ENCODE results near the gene BCL11B.
A peak's percentile ranks its signal among the peaks of the same experiment; 100 is the strongest.

Gene BCL11B

DNA sequence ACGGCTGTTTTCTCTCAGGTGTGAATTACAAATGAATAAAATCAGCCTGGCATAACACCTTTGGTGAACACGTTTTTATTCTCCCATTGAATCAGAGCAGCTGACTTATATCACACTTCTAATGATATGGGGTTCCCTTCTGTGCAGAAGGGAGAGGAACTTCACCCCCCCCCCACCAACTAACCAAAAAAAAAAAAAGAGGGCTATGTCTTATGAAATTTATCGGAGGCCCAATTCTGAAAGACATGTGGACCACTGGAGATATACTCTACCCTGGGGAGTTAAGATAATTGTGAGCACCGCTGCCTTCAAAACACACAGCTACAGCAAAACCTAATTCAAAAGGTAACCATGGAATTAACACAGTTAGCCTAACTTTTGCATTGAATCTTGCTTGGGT is 4.6 kb downstream of the BCL11B start:
- no peak for ATAC-seq

DNA sequence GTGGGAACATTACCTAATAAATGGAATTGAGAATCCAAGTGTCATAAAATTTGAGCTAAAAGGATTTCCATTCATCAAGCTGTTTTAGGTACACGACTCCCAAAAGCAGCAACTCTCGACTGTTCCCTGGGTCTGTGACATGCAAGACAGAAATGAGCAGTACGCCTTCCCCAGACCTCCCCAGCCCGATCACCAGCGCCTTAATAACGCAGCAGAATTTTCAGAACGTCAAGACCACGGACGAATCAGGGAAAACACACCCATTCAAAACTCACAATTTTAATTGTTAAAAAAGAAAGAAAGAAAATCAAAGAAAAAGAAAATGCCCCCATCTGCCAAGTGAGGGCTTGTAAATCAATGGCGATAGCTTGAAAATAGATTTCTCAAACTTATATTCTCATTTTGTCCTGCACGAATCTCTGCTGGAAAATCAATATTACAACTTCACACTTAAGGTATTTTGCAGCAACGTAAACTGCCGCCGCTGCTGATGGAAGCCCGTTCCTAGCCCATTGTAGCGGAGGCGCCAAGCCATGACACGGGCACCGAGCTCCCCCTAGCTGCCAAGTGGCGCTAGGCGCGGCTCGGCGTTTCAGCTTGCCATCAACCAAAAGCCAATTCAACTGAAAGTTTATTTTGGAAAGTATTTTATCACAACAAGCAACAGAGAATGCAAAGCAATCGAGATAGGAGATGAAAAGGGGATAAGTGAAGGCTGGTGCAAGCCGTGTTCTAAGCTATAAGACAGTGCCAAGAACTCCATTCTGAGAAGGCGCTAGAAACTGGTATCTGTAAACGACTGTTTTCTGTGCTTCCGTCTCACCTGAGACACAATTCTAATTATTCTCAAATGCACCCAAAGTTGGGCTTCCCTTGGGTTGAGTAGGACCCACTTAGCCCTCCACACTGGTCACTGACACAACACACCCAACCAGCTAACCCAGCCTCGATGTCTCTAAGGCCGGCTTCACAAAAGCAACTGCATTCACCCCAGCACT is 5.5 kb downstream of the BCL11B start:
- peak; percentile 41 to 50 for ATAC-seq

DNA sequence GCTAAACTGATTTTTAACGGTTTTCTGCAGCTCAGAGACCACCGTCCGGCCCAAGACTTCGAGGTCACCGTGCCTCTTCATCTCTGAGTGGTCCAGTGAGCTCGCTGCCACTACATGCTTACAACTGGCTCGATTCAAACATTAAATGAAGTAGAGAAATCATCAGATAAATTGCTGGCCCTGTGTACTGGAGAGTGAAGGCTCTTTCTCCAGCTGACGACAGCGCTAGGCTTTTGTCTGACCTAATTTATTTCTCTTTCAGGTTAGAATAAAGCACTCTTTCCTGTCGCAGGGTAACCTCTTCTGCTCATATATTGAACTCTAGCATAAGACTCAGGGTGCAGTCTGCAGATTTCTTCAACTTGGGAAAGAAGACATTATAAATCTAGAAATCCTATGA is 6.4 kb downstream of the BCL11B start:
- ATAC-seq: no peak

DNA sequence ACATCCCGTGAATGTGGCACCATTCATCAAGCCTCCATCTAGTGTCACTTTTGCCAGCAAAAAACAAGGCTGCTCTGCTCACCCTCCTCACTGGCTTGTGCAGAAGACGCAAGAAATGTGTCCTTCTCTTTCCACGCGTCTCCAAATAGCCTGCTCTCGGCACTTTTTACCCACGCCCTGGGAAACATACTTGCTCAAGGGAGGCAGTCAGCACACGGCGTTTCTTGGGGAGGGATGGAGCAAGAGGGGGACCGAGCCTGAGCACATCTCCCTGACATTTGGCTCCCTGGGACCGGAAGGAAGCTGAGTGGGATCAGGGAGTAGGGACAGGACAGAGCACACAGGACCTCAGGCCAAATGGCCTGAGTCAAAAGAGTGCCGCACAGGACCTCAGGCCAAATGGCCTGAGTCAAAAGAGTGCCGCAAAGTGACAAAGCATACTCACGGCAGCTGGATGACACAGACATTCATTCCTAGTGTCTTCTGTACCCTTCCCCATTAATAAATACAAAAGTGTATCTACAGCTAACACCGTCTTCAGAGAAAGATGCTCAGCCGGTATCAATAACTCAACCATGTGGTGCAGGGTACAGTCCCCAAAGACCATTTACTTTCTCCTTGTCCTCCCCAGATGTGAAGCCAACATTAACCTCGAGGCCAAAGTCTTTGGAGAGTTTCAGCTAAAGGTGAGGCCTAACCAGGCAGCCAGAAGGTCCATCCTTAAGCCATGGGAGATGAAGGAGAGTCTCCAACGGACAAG is 7.1 kb downstream of the BCL11B start:
- ATAC-seq: no peak

DNA sequence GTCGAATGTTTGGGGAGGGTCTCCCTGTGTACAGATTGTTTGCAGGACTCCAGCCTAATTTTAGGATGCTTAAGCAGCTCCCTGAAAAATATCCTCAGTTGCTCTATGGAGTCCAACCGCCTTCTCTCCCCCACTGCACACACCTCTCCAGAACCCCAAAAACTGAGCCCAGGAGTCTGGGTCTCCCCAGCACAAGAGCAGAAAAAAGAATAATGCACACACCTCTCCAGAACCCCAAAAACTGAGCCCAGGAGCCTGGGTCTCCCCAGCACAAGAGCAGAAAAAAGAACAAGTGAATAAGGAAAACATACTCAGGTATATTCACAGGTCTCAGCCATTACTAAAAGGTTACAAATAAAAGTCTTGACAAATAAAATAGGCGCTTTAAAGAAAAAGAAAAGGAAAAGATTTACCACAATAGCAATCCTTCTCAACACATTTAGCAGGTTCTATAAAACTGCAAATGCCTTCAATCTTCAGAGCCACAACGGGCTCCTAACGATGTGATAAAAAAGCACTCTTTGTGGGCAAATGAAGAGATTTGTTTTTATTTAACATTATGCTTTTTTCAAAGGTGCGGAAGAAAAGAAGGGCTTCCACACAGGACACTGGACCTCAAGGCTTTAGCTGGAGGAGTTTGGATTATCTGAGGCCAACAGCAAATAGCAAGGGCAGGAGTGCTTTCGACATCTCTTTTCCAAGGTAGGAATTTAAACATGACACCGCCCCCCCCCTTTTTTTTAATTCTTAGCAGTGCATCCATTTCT is 8.2 kb downstream of the BCL11B start:
- no peak for ATAC-seq

DNA sequence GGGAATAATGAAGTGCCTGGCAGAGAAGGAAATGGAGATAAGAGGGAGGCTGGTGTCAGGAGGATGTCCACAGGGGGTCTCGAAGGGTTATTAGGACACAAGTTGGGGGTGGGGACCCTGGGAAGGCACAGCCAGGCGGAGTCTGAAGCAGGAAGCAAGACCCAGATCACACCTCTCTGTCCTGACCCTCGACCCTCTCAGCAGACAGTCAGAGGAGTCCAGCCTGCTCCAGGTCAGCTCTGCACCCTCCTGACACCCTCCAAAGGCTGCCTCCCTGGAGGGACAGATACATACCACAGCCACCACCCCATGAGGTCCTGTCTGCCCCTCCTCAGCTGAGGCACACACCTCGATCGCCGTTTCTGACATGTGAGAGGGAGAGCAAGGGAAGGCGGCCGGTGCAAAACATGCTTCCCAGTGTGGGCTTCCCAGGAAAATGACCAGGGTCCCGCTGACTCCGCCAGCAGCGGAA is 9.0 kb downstream of the BCL11B start:
- no peak for ATAC-seq

DNA sequence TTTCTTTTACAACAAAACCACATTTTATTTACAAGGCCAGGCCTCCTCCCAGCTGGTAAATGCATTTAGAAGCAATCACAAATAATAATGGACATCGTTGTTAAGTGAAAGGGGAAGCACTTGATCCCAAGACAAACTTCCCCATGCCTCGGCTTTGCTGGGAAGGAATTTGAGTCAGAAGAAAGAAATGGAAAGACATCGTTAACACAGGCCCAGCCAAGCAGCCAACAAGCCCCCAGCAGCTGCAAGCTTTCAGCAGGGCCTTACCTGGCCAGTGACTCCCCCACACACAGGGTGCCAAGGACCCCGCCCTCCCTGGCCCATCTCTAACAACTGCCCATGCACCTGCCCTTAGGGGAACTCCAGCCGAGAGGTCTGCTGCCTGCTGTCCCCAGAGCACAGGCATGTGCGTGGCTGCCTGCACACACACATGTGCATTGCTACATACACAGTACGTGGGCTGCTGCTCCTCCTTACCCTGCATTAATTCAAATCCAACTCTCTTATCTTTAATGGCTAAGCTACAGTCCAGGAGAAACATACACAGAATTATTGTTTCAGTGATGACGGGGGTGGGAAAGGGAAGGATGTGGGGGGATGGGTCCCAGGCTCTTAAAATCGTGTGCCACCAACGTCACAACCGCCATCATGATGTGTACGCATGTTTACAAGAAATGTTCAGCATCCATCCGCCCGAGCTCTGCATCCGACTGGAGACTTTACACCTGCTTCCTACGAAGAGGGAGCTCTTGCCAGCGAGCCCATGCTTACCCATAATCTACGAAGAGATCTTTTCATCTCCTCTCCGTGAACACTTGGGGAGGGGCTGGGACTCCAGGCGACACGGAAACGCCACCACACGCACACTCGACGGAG is 9.8 kb downstream of the BCL11B start:
- peak; percentile 25 to 28 for ATAC-seq

DNA sequence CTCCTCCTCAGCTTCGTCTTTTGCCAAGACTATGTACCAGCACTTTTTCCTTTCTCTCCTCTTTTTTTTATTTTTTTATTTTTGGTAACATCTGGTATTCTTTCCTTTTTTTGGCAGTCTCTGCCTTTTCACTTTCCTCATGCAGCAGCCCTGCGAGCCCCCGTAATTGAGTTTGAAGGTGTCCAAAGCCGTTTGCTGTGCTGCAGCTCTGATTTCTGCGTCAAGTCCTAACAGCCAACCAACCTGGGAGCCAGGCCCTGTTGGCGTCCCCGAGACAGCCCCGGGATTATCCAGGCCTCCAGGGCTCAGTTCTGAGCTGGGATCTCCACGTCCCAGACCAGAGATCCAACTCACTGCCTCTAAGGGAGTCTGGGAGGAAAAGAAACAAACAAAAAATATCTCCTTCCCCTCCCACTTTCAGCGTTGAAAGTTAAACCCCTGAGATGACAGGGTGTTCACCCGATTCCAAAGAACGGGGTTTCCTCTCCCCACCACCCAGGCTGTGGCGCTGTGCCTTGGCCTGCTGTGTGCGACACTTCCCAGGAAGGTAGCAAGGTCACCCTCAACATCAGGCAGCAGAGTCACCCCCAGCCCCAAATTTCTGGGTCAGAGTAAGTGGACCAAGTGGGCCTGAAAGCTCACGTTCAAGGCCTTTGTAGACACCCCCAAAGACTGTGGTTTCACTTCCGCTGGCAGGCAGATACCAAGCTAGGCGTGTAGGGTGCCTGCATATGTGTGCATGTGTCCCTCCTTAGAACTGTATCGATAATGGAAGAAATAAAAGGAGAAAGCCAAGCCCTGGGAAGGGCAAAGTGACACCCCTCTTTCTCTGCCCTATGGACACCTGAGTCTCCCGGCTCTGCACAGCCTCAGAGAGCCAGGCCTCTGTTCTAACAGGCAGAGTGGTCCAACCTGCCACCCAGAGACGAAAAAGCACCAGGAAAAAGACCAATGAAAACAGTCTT is 11.1 kb downstream of the BCL11B start:
- ATAC-seq: peak; percentile 33 to 45

DNA sequence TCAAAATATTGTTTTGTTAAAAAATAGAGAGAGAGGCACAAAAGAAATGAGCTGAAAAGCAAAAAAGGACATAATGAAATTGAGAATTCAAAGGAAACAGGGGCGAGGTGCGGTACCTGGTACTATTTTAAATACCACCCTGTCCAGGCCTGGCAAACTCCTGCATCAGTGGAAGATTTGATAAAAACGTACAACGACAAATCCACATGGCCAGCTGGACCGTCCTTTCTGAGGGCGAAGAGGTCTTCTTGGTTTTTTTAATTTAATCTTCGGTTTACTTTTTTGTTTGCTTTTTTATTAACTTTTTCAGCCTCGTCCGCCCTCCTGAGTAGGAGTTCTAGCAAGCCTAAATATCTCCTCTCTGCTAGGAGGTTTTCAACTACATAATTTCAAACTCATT is 11.9 kb downstream of the BCL11B start:
- no peak for ATAC-seq

DNA sequence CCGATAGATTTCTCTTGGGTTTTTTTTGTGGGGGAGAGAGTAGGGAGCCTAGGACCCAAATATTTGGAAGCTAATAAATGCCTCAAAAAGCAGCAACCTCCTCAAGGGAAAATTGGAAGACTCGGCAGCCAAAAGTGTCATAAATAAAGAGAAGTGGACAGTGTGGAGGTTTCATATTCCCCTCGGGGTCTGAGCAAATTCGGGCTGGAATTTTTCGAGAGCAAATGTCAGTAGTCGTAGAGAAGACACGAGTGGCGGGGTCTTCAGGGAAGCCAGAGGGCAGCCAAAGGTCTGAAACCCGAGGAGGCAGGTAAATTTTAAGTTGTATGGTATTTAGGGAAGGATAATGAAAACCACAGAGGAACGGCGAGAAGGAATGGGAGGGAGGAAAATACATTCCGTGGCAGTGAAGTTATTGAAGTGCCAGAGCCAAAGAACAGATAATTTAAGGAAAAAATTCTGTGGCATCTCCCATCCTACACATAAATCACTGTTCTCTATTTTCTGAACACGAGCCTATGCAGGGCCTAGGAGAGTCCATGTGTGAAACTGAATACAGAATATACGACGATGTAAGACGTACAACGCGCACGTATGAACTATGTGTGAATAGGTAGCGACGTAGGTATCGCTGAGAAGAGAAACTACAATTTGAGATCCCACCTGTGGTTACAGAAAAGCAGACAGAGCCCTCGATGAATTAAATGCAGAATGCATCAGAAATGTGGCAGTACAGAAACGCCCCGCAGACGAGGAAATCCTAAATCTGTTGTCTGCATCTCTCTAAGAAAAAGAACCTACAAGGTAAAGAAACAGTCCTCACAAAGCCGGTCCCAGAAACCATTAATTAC is 12.9 kb downstream of the BCL11B start:
- ATAC-seq: peak; percentile 76 to 77

DNA sequence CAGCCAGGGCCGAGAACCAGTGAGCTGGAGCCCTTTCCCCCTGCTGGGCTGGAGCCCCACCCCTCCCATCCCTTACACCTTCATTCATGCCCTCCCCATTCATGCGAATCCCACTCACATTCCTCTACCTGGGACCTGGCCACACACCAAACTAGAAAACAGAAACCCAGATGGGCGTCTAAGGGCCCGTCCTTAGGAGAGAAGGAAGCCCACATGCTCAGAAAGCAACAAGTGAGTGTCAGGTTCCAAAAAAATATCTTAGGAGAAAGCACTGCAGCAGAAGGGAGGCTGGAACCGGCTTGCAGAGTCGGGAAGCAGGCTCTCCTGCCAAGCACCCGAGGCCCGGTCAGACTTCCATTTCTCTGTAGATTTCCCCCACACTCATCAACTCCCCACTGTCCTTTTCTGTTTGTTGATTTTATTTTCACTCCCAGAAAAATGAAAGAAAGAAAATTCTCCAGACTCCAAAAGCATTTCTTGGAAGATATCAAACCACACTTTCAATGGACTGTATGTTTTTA is 13.6 kb downstream of the BCL11B start:
- no peak for ATAC-seq

DNA sequence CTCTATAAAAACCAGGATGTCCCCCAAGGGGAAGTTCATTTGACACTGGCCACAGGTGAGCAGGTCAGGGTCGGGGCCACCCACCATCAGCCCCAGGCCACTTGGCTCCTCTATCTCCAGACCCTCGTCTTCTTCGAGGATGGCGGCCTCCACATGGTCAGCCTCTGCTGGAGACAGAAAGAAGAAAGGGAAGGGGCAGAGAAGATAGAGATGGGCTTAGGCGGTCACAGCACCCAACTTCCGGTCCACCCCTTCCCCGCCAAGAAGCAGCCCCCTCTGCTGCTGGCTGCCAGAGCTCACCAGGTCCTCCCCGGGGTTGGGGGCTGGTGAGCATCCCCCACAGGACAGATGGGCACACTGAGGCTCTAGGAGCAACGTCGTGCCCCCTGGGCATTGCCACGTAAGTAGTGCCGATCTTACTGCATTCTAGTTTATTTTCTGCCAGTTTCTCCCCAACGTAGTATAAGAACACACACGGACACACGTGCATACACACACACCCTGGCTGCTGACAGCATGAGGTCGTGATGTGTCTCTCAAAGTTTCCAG is 14.2 kb downstream of the BCL11B start:
- ATAC-seq: peak in 1 of 2 donors; percentile 12

DNA sequence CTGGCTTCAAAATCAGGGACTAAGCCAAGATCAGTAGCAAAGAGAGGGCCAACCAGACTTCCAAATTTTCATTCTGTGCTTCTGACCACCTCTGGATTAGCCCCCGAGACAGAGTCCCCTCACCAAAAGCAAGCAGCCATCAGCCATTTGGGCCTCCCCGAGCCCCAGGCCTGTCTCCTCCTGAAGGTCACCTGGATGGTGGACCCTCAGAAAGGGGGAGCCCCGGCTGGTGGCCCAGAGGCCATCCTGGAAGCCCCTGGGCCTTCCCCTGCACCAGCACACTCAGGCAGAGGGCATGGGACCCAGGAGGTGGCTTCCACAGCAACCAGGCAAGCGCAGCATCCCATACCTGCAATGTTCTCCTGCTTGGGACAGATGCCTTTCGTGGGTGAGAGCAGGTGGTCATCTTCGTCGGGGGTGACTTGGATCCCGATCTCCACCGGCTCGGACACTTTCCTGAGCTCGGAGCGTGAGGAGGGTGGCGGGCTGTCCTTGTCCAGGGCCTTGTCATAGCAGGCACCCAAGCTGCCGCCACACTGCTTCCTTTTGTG is 14.8 kb downstream of the BCL11B start:
- ATAC-seq: no peak

DNA sequence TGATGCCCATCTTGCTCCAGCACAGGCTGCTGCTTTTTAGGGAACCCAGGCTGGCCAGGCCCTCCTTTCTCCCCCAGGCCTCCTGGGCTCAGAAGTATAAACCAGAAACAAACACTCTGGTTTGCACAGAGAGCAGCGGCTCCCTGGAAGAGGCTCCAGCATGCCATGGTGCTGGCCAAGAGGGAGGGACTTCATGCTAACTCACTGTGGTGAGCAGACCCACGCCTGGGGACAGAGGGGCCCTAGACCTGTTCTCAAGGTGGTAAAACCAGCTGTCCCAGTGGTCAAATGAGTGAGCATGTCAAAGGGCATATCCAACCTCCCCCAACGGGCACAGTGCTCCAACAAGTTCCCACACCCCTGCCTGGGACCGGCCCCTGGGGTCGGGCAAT is 15.5 kb downstream of the BCL11B start:
- ATAC-seq: no peak

DNA sequence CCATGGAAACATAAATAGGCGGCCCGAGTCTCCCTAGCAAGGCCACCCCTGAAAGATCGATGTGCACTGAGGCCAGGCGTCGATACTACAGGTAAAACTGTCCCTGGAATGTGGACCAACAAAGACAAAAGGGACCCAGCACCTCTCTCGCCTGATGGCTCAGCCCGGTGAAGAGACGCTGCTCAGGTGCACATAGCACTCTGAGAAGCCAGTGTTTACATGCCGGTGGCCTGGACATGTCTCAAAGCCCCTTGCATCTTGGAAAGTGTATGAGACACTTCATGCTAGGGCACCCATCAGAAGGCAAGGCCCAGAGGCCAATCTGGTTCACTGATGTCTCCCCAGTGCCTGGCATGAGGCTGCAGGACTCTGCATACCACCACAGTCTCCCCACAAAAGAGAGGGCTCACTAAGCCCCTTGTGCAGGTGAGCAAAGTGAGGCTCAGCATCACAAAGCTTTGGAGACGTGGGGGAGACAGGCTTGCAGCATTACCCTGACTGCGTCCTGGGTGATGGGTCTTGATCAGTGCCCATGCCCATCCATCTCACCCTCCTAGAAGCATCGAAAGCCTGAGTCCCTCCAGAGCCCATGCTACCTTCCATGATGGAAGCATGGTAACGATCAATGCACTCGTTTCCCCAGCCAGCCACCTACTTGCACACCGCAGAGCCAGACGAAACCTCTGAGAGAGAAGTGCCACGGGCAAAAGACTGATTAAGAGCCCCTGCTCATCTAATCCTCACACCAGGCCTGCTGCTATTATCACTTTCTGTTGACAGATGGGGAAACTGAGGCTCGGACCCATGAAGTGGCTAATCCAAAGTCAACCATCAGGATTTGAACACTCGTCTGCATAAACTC is 16.1 kb downstream of the BCL11B start:
- no peak for ATAC-seq

DNA sequence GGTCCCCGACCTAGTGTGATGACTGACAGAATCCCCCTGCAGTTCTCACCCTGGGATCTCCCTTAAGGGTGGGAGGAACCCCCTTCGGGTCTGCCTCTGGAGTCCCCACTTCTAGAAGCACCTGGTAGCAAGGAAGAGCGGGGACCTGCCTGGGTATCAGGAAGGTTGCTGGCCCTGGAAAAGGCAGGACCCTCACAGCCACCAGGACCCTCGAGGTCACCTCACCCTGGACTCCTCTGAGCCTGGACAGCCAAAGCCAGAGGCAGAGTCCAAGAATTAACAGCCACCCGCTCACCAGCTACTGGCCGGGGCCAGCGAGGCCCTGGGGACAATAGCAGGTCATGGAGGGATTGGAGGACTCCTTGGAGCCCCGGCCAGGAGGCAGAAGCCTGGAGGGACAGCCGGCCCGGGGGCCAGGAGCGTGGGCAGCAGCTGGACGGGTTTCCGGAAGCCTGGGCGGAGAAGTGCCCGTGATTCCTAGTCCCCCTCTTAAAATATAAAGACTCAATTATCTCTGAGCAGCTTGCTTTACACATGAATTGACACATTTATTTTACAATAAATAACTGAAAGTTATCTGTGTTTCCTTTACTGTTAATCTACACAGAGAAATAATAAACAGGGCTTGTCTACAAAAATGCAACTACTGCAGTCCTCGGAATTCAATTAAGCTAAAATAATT is 17.5 kb downstream of the BCL11B start:
- ATAC-seq: no peak

DNA sequence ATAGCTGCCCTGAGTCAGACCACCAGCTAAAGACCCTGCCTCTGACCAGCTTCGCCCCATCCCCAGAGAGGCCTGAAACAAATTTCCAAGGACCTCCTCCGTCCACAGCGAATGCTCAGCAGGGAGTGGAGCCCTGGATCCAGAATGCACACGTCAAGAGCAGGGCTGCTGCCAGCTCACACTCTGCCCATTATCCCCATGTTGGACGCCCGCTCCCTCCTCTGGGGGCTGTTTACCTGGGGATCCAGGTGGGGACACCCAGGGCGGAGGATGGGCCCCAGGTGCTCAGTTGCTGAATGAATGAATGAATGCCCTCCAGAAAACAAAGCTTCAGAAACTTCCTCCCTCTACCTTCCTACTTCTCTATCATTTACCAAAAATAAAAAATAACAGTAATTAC is 18.1 kb downstream of the BCL11B start:
- no peak for ATAC-seq

Measured in activated CD4-positive, CD25-positive, alpha-beta regulatory T cell treated with anti-CD3 and anti-CD28 coated beads, Interleukin-2, amount 50 U/mL, for 24 hours (primary cell).